A673 (cell line): Measurements from ENCODE around the gene KIF26A. TPM values are rescaled to one million over a fixed set of nuclear protein-coding genes. Genes with fewer than 3 reads are reported as not detected.

ENCODE experiments used
- BruUV-seq: library from RNA; stranded (reverse); fragments of 400-500 nt; replicated peaks from 2 replicates; lab custom pipeline; 2021; lab: Mats Ljungman, UMichigan
- CTCF ChIA-PET: fragments of 300-600 bp; sonication (Branson Sonifier 250); formaldehyde crosslinking; loops from one replicate; lab custom pipeline; 2022; ENCODE audit warnings: antibody characterized with exemption; lab: Charles Lee
- POLR2A ChIA-PET: fragments of 300-600 bp; sonication (Branson Sonifier 250); formaldehyde crosslinking; loops from one replicate; lab custom pipeline; 2022; ENCODE audit warnings: antibody characterized with exemption; ENCODE audit not compliant: low non-redundant PET; lab: Charles Lee
- DNase-seq: peaks from one replicate; pipeline ENCODE4 v3.0.0-alpha.2; 2015; ENCODE audit warnings: low spot score
- H3K27ac ChIP-seq: fragments of 200-600 bp; sonication (generic); 2 replicates; pipeline ENCODE4 v1.5.1; 2016; ENCODE audit warnings: mixed run types, low read depth, mild to moderate bottlenecking, mixed read lengths, antibody characterized with exemption, low read length; ENCODE audit not compliant: poor library complexity, severe bottlenecking
- H3K27me3 ChIP-seq: fragments of 200-600 bp; sonication (generic); replicated peaks from 2 replicates; pipeline ENCODE4 v1.6.1; 2017; ENCODE audit warnings: mixed run types, low read depth, mild to moderate bottlenecking, mixed read lengths, antibody characterized with exemption, low read length; ENCODE audit not compliant: insufficient read depth, poor library complexity
- H3K36me3 ChIP-seq: fragments of 200-600 bp; sonication (generic); 2 replicates; pipeline ENCODE4 v1.6.1; 2016; ENCODE audit warnings: mixed run types, mild to moderate bottlenecking, mixed read lengths, antibody characterized with exemption, low read length; ENCODE audit not compliant: insufficient read depth, poor library complexity, severe bottlenecking
- H3K4me1 ChIP-seq: fragments of 200-600 bp; sonication (generic); 2 replicates; pipeline ENCODE4 v1.6.1; 2017; ENCODE audit warnings: mixed run types, mild to moderate bottlenecking, mixed read lengths, antibody characterized with exemption, low read length; ENCODE audit not compliant: insufficient read depth, poor library complexity, severe bottlenecking
- H3K4me3 ChIP-seq: fragments of 200-600 bp; sonication (generic); 2 replicates; pipeline ENCODE4 v1.5.1; 2016; ENCODE audit warnings: low read depth, mixed run types, mild to moderate bottlenecking, mixed read lengths, low read length; ENCODE audit not compliant: poor library complexity, severe bottlenecking
- H3K9me3 ChIP-seq: fragments of 200-600 bp; sonication (generic); 2 replicates; pipeline ENCODE4 v1.6.1; 2016; ENCODE audit warnings: mixed run types, low read depth, mild to moderate bottlenecking, mixed read lengths, antibody characterized with exemption, low read length; ENCODE audit not compliant: poor library complexity, severe bottlenecking
- EZH2 ChIP-seq: fragments of 200-600 bp; sonication (generic); IDR thresholded peaks from 2 replicates; pipeline ENCODE4 v1.6.1; 2017; ENCODE audit warnings: borderline replicate concordance, low read depth, mild to moderate bottlenecking, mixed read lengths, antibody characterized with exemption, low read length; ENCODE audit not compliant: poor library complexity, severe bottlenecking
- intact Hi-C: fragments of 100-400 bp; cut with micrococcal nuclease; formaldehyde crosslinking; loops from one replicate; pipeline ENCODE4 v1.10.0; 2022; ENCODE audit not compliant: unreplicated experiment
- total RNA-seq: library from RNA; stranded (reverse); gene quantifications from 2 replicates; pipeline ENCODE4 v1.2.3, GENCODE V29; 2021
- TF ChIP-seq, protein P1 (sequence below): fragments of 300-800, 200-600 bp; sonication (generic); conservative IDR thresholded peaks from 2 replicates; pipeline ENCODE4 v1.5.1; 2017; ENCODE audit warnings: low read depth, mild to moderate bottlenecking, antibody characterized with exemption, low read length, moderate library complexity, mixed read lengths

The KIF26A gene
- total RNA-seq, 1 experiment from 2014 or later = 11.5 TPM

- H3K27ac ChIP-seq = peak overlapping the region; percentile 23
- CTCF ChIA-PET = no interaction called here
- no peak for TF ChIP-seq EZH2
- TF ChIP-seq, protein P1, sequence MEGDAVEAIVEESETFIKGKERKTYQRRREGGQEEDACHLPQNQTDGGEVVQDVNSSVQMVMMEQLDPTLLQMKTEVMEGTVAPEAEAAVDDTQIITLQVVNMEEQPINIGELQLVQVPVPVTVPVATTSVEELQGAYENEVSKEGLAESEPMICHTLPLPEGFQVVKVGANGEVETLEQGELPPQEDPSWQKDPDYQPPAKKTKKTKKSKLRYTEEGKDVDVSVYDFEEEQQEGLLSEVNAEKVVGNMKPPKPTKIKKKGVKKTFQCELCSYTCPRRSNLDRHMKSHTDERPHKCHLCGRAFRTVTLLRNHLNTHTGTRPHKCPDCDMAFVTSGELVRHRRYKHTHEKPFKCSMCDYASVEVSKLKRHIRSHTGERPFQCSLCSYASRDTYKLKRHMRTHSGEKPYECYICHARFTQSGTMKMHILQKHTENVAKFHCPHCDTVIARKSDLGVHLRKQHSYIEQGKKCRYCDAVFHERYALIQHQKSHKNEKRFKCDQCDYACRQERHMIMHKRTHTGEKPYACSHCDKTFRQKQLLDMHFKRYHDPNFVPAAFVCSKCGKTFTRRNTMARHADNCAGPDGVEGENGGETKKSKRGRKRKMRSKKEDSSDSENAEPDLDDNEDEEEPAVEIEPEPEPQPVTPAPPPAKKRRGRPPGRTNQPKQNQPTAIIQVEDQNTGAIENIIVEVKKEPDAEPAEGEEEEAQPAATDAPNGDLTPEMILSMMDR = no peak
- no peak for DNase-seq
- H3K4me3 ChIP-seq = no peak overlapping the region
- no peaks in the 10 kb centered on the region for H3K27me3 ChIP-seq
- POLR2A ChIA-PET = no interaction called here
- no peaks in the 10 kb centered on the region for H3K9me3 ChIP-seq
- H3K4me1 ChIP-seq = peaks cover 41% of the 10 kb centered on the region
- no TSS peak for BruUV-seq
- intact Hi-C loops = no loop called here
- no peaks in the 10 kb centered on the region for H3K36me3 ChIP-seq
These were observed 62.2 kb downstream of the KIF26A start for GRCh38 chr14:104200591-104200990.

- DNase-seq = no peak
- no peak overlapping the region for H3K27ac ChIP-seq
- intact Hi-C loops = no loop called here
- H3K27me3 ChIP-seq = no peaks in the 10 kb centered on the region
- ChIA-PET CTCF (no interaction called here), POLR2A (no interaction called here)
- H3K4me1 ChIP-seq = peaks cover 41% of the 10 kb centered on the region
- no peaks in the 10 kb centered on the region for H3K9me3 ChIP-seq
- BruUV-seq = no TSS peak
- H3K4me3 ChIP-seq = no peak overlapping the region
- H3K36me3 ChIP-seq = no peaks in the 10 kb centered on the region
- TF ChIP-seq, protein P1 = no peak
- no peak for TF ChIP-seq EZH2
These were observed 62.7 kb downstream of the KIF26A start for GRCh38 chr14:104201063-104201462.

DNA sequence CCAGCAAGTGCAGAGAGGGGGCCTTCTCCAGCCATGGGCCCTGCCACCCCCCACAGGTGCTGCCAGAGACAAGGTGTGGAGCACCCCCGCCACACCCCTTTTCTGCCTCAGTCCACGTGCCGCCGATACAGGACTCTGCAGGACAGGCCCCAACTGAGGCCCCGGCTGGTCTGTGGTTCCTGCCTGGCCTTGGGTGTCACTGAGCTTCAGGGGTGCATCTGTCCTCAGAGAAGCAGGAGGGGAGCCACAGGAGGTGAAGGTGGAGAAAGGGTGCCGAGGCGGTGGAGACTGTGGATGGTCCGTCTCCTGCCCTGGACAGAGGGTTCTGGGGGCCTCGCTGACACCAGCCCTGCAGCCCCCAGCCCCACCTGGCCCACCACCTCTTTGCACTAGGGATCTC lies 63.1 kb downstream of the KIF26A start:
- TF ChIP-seq, protein P1 = no peak
- no peak for TF ChIP-seq EZH2
- Histone ChIP-seq H3K4me3 (no peak overlapping the region), H3K27ac (no peak overlapping the region), H3K4me1 (peaks cover 40% of the 10 kb centered on the region), H3K9me3 (no peaks in the 10 kb centered on the region), H3K27me3 (no peaks in the 10 kb centered on the region), H3K36me3 (no peaks in the 10 kb centered on the region)
- CTCF ChIA-PET = no interaction called here
- intact Hi-C loops = no loop called here
- no peak for DNase-seq
- BruUV-seq = no TSS peak
- POLR2A ChIA-PET = no interaction called here
